Measurements from ENCODE around the gene CCDC178.

GRCh38 chr18:33161131-33161530 is 279.4 kb downstream of the CCDC178 start:
- TF ChIP-seq CTCF (IDR thresholded peaks at IDR 0.05; ENCODE audit: low read length) (no peak), EZH2 (IDR thresholded peaks at IDR 0.05; ENCODE audit: borderline replicate concordance, low read length) (no peak)
